Suprapubic skin (tissue), 4 donors: Measurements from ENCODE around the gene LRRC10B. TPM values are rescaled to one million over a fixed set of nuclear protein-coding genes. Genes with fewer than 3 reads are reported as not detected.

Experiments used
- DNase-seq, 2 donors: peaks; one replicate each; pipeline ENCODE4 v3.0.0-alpha.2; 2019; ENCODE audit warnings: low spot score in 2 of 2
- H3K27ac ChIP-seq: fragments of 200-600 bp; sonication (generic); one replicate; pipeline ENCODE4 v1.5.1; 2019
- H3K27me3 ChIP-seq: fragments of 200-600 bp; sonication (generic); one replicate; pipeline ENCODE4 v1.5.1; 2019
- H3K36me3 ChIP-seq: fragments of 200-600 bp; sonication (generic); one replicate; pipeline ENCODE4 v1.5.1; 2019
- H3K4me1 ChIP-seq: fragments of 200-600 bp; sonication (generic); one replicate; pipeline ENCODE4 v1.5.1; 2019
- H3K4me3 ChIP-seq: fragments of 200-600 bp; sonication (generic); one replicate; pipeline ENCODE4 v1.5.1; 2019; ENCODE audit warnings: mild to moderate bottlenecking
- H3K9me3 ChIP-seq: fragments of 200-600 bp; sonication (generic); one replicate; pipeline ENCODE4 v1.5.1; 2019
- EP300 ChIP-seq: sonication (generic); formaldehyde crosslinking; IDR thresholded peaks from one replicate; pipeline ENCODE4 v1.6.1; 2017; ENCODE audit warnings: antibody characterized with exemption
- POLR2A ChIP-seq, 2 donors: fragments of 450-650 bp; IDR thresholded peaks; one replicate each; pipeline ENCODE4 v1.6.1; 2017; ENCODE audit warnings: antibody characterized with exemption in 2 of 2, mild to moderate bottlenecking in 2 of 2, moderate library complexity in 2 of 2
- POLR2AphosphoS5 ChIP-seq, 3 donors: sonication (generic); formaldehyde crosslinking; IDR thresholded peaks; one replicate each; pipeline ENCODE4 v1.6.1; 2017; ENCODE audit warnings: antibody characterized with exemption in 3 of 3
- WGBS: methylation state at CpG from one replicate; pipeline ENCODE4 v1.1.5; 2018; 5-methylcytosine and 5-hydroxymethylcytosine counted together
- total RNA-seq, 4 donors: library from RNA; depleted of rRNA; stranded (reverse); fragments of >200 nt; gene quantifications; one replicate each; pipeline ENCODE4 v1.1.0, GENCODE V29; 2016
- TF ChIP-seq, protein P1 (sequence below), 2 donors: fragments of 200-600 bp in 1 of 2; fragments of 450-650 bp in 1 of 2; sonication (generic) in 1 of 2; IDR thresholded peaks; one replicate each; pipeline ENCODE4 v1.5.1; 2016 to 2019; ENCODE audit warnings: antibody characterized with exemption in 2 of 2, mild to moderate bottlenecking in 1 of 2, moderate library complexity in 1 of 2

The LRRC10B gene
- total RNA-seq, 4 donors from 2014 or later: 1.1 to 2.1 (median 1.2) TPM; not detected in 1

GRCh38 chr11:61533039-61533375, 24.5 kb downstream of the LRRC10B start:
- no peaks in the 10 kb centered on the region for H3K9me3 ChIP-seq
- peaks cover 3% of the 10 kb centered on the region for H3K4me1 ChIP-seq
- TF ChIP-seq POLR2A (IDR thresholded peaks at IDR 0.05): no peak
- TF ChIP-seq EP300: no peak
- no peak for TF ChIP-seq POLR2AphosphoS5 (IDR thresholded peaks at IDR 0.05)
- TF ChIP-seq, protein P1, sequence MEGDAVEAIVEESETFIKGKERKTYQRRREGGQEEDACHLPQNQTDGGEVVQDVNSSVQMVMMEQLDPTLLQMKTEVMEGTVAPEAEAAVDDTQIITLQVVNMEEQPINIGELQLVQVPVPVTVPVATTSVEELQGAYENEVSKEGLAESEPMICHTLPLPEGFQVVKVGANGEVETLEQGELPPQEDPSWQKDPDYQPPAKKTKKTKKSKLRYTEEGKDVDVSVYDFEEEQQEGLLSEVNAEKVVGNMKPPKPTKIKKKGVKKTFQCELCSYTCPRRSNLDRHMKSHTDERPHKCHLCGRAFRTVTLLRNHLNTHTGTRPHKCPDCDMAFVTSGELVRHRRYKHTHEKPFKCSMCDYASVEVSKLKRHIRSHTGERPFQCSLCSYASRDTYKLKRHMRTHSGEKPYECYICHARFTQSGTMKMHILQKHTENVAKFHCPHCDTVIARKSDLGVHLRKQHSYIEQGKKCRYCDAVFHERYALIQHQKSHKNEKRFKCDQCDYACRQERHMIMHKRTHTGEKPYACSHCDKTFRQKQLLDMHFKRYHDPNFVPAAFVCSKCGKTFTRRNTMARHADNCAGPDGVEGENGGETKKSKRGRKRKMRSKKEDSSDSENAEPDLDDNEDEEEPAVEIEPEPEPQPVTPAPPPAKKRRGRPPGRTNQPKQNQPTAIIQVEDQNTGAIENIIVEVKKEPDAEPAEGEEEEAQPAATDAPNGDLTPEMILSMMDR (IDR thresholded peaks at IDR 0.05): no peak
- DNase-seq: no peak
- no peak overlapping the region for H3K27ac ChIP-seq
- no peak overlapping the region for H3K4me3 ChIP-seq
- H3K36me3 ChIP-seq: no peaks in the 10 kb centered on the region
- WGBS: 84% methylated on average over 16 of the region's 16 CpGs
- peaks cover 8% of the 10 kb centered on the region for H3K27me3 ChIP-seq

- H3K4me3 ChIP-seq: no peak overlapping the region
- H3K36me3 ChIP-seq: no peaks in the 10 kb centered on the region
- TF ChIP-seq POLR2AphosphoS5 (IDR thresholded peaks at IDR 0.05) (no peak), EP300 (no peak), POLR2A (IDR thresholded peaks at IDR 0.05) (no peak)
- TF ChIP-seq, protein P1 (IDR thresholded peaks at IDR 0.05): no peak
- 81% methylated on average over 8 of the region's 8 CpGs for WGBS
- no peak overlapping the region for H3K27ac ChIP-seq
- peaks cover 5% of the 10 kb centered on the region for H3K27me3 ChIP-seq
- no peaks in the 10 kb centered on the region for H3K9me3 ChIP-seq
- no peak for DNase-seq
- H3K4me1 ChIP-seq: peaks cover 3% of the 10 kb centered on the region
Observed at GRCh38 chr11:61533401-61533800, 24.9 kb downstream of the LRRC10B start.

DNA sequence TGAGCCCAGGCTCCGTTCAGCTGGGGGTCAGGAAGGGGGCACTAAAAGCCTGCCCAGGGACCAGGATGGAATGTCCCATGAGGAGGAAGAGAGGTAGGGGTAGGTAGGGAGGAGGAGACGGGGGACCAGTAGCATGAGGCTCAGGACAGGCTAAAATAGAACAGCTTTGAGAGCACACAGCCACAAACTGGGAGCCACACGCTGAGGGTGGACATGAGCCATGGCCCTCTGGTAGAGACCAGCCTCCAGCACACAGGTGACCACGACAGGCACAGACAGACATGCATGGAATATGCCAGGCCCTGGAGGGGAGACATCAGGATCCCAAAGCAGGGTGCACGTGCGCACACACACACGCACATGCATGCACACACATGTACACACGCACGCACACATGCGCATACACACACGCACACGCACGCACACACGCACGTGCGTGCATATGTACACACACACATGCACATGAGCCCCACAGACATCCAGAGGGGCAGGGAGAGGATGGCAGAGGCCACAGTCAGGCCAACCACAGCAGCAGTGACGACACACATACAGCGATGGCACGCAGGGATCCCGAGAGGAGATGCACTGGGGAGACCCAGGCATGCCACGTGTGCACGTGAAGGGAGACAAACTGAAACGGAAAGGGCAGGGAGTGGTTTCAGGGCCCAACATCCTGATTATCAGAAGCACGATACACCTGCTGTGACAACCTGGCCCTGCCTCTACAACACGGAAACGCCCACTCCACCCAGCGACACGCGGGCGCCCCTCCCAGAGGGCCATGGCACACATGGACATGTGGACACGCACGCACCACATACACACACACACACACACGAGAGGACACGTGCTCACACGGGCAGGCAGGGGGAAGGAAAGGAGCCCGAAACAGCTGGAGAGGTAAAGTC, 25.7 kb downstream of the LRRC10B start:
- H3K27me3 ChIP-seq: peaks cover 5% of the 10 kb centered on the region
- TF ChIP-seq, protein P1 (IDR thresholded peaks at IDR 0.05): no peak
- TF ChIP-seq EP300: no peak
- TF ChIP-seq POLR2AphosphoS5 (IDR thresholded peaks at IDR 0.05): no peak
- TF ChIP-seq POLR2A (IDR thresholded peaks at IDR 0.05): no peak

GRCh38 chr11:61534933-61535839, 26.6 kb downstream of the LRRC10B start:
- DNase-seq: no peak
- Histone ChIP-seq H3K27ac (no peak overlapping the region), H3K9me3 (no peaks in the 10 kb centered on the region), H3K4me3 (no peak overlapping the region), H3K36me3 (no peaks in the 10 kb centered on the region), H3K27me3 (peaks cover 5% of the 10 kb centered on the region), H3K4me1 (no peaks in the 10 kb centered on the region)
- 72% methylated on average over 31 of the region's 32 CpGs for WGBS
- no peak for TF ChIP-seq EP300
- no peak for TF ChIP-seq POLR2AphosphoS5 (IDR thresholded peaks at IDR 0.05)
- TF ChIP-seq POLR2A (IDR thresholded peaks at IDR 0.05): no peak
- TF ChIP-seq, protein P1 (IDR thresholded peaks at IDR 0.05): no peak

More for the DNA sequence above, 25.7 kb downstream of the LRRC10B start:
- Histone ChIP-seq H3K36me3 (no peaks in the 10 kb centered on the region), H3K4me1 (peaks cover 3% of the 10 kb centered on the region), H3K9me3 (no peaks in the 10 kb centered on the region), H3K4me3 (no peak overlapping the region), H3K27ac (no peak overlapping the region)
- no peak for DNase-seq
- 78% methylated on average over 36 of the region's 36 CpGs for WGBS
